ENCODE measurements around the gene PXDN.
"Not testable (repeated sequence)": the region's sequence is repeated elsewhere in the genome, so short reads cannot be mapped to it uniquely, and the experiment has no call there.

Gene PXDN

GRCh38 chr2:1702186-1702565, 42.1 kb downstream of the PXDN start:
- DNase-seq (ENCODE audit: low spot score): no peak

DNA sequence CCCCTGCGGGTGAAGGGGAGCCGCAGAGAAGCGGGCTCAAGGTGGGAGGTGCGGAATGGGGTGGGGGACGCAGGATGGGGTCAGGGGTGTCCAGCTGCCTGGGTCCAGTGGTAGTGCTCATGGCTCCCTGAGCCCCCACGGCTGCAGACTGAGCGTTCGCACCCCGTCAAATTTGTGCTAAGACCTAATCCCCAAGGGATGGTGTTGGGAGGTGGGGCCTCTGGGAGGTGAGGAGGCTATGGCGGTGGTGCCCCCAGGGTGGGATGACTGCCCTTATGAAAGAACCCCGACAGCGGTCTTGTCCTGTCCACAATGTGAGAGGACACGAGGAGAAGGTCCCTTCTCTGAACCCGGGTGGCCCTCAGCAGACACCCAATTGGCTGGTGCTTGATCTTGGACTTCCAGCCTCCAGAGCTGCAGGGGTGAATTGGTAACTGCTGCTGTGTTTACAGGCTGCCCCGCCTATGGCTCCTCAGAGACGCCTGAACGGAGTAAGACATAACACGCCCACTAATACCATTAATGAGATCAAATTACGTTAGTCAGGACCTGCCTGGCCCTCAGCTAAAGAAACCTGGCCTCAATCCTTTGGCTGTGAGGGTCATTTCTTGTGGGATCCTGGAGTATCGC, 42.6 kb downstream of the PXDN start:
- no peak for DNase-seq (ENCODE audit: low spot score)

- no peak for DNase-seq (ENCODE audit: low spot score)
These were observed 43.3 kb downstream of the PXDN start for GRCh38 chr2:1701020-1701419.

- not testable (repeated sequence) for DNase-seq (ENCODE audit: low spot score)
These were observed 43.9 kb downstream of the PXDN start for GRCh38 chr2:1700427-1700826.

- no peak for DNase-seq (ENCODE audit: low spot score)
These were observed 45.9 kb downstream of the PXDN start for GRCh38 chr2:1698188-1698945.

- no peak for DNase-seq (ENCODE audit: low spot score)
These were observed 46.7 kb downstream of the PXDN start for GRCh38 chr2:1697601-1698000.

- DNase-seq (ENCODE audit: low spot score): no peak
These were observed 47.8 kb downstream of the PXDN start for GRCh38 chr2:1696472-1696871.

DNA sequence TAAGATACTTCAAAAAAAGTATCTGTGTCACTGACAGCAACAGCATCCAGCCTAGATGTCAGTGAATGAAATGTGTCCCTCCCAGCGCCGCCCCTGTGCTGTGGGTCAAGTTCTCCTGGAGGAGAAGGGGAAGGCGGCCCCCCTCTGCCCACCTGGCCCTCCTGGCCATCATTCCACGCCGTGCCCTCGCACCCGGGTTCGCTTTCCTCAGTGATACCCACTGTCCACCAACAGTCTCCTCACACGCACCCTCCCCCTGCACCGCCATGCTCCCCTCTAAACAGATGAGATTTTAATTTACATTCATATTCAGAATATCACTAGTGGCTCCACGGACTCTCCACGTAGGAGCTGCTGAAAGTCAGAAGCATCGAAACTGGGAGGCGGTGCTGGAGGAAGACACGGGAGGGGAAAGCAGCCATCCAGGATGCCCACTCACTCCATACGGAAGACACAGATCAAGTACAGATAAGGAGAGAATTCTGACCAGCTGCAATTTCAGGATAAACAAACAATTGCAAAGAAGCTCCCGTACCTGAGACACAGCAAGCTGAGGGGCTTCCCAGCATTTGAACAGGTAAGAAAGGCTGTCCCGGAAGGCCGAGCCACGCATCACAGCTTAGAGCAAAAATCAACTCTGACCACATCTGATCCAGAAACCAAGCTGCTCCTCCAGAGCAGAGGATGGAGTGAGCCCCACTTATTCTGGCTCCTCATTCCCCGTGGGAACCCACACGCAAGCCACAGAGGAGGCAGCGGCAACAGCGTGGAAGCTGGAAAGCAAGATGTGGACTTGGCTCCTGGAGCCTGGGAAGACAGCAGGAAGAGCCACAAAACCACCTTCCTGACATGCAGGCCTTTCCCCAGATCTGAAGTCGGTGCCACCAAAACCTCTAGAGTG, 49.7 kb downstream of the PXDN start:
- no peak for DNase-seq (ENCODE audit: low spot score)

DNA sequence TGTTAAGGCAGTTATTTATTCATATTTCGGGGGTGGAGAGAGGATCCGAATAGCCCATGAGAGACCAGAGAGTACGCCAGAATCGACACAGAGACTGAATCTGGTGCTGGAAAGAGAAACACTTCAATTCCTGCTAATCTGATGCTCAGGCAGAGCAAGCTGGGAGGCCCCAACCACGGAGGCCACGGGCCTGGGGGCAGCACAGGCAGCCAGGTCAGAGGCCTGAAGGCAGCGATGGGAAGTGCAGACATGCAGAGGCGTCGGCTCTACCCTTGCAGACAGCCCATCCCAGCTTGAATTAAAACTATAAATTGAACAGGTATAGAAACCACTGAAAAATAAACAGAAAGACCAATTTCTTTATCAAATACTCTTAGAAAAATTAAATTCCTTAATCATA, 50.6 kb downstream of the PXDN start:
- no peak for DNase-seq (ENCODE audit: low spot score)

- no peak for DNase-seq (ENCODE audit: low spot score)
These were observed 52.0 kb downstream of the PXDN start for GRCh38 chr2:1692342-1692741.

DNA sequence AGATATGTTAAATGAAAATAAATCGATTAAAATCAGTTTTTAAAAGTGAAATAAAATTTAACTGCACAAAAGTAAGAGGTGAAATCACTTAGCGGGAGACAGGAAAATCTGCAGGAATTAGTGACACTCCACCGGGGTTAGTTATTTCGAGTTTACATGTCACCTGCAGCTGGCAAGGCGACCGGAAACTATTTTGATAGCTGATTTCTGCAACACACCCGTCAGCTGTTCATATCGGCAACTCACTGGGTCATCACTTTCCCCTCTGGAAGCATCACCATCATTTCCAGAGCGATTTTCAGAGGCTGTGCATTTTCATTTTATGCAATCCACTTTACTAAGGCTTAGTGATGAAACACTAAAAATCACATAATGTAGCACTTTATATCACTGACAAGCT, 52.9 kb downstream of the PXDN start:
- no peak for DNase-seq (ENCODE audit: low spot score)

GRCh38 chr2:1690056-1690775, 54.1 kb downstream of the PXDN start:
- DNase-seq (ENCODE audit: low spot score): no peak

GRCh38 chr2:1688859-1689258, 55.5 kb downstream of the PXDN start:
- no peak for DNase-seq (ENCODE audit: low spot score)

- DNase-seq (ENCODE audit: low spot score): no peak
These were observed 56.2 kb downstream of the PXDN start for GRCh38 chr2:1688161-1688560.

- no peak for DNase-seq (ENCODE audit: low spot score)
These were observed 57.1 kb downstream of the PXDN start for GRCh38 chr2:1687254-1687653.

GRCh38 chr2:1686784-1687105, 57.6 kb downstream of the PXDN start:
- no peak for DNase-seq (ENCODE audit: low spot score)

- no peak for DNase-seq (ENCODE audit: low spot score)
These were observed 58.1 kb downstream of the PXDN start for GRCh38 chr2:1685957-1686783.

DNA sequence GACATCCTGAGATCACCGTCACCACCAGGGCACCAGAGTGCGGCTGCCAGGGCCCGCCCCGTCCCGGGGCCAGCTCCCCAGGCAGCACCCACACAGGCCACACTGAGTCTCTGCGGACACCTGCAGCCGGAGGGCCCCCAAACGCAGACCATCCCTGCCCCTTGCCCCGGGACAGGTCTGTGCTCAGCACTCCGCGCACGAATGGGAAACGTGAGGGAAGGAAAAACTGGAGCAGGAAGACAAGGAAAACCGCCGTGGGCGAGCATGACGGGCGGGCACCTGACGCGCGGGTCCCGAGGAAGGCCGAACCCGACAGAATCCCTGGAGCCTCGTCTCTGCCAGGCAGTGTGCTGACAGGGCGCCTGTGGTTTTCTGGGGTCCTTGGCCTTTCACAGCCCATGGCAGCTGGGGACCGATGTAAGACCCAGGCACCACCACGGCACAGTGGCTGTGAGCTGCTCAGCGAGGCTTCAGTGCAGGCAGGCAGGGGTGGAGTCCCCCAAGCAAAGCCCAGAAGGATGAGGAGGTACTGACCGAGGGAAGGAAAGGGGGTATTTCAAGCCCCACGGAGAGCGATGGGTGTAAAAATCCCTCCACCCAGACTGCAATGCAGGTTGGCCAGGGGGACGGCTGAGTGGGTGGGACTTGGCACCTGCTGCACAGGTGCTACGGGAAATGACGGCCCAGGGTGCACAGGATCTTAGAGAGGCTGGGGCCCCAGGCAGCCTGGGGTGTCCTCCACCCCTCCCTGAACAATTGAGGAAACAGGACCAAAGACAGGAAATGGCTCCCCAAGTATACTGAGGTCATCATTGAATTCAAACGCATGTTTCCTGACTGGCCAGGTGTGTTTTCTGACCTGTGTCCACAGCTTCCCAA, 59.0 kb downstream of the PXDN start:
- no peak for DNase-seq (ENCODE audit: low spot score)

GRCh38 chr2:1683297-1683696, 61.0 kb downstream of the PXDN start:
- no peak for DNase-seq (ENCODE audit: low spot score)

- no peak for DNase-seq (ENCODE audit: low spot score)
These were observed 62.2 kb downstream of the PXDN start for GRCh38 chr2:1682181-1682440.
